ENCODE data around the gene CRB3.

CRB3 gene

GRCh38 chr19:6498294-6499036 lies 34.4 kb downstream of the CRB3 start:
- Histone ChIP-seq H4K20me1 (ENCODE audit: low read depth, low read length) (no peaks in the 10 kb centered on the region), H3K27me3 (ENCODE audit: low read length) (no peaks in the 10 kb centered on the region), H3K9me2 (replicated peaks; ENCODE audit: insufficient read depth, low read length) (no peaks in the 10 kb centered on the region), H3K36me3 (ENCODE audit: low read length) (no peaks in the 10 kb centered on the region), H3K4me3 (ENCODE audit: insufficient read depth, low read length, poor library complexity, severe bottlenecking) (no peak overlapping the region), H3K9ac (ENCODE audit: low read length) (no peak overlapping the region), H2AFZ (ENCODE audit: low read depth, low read length, severe bottlenecking) (no peak overlapping the region), H3F3A (ENCODE audit: insufficient read depth) (no peaks in the 10 kb centered on the region), H3K4me2 (ENCODE audit: low read depth, low read length, poor library complexity, severe bottlenecking) (no peak overlapping the region), H3K27ac (ENCODE audit: low read depth, low read length) (no peak overlapping the region), H3K79me2 (ENCODE audit: insufficient read depth, low read length) (no peaks in the 10 kb centered on the region), H3K9me3 (ENCODE audit: insufficient read depth, low read length) (no peaks in the 10 kb centered on the region)
- TF ChIP-seq, protein P1, sequence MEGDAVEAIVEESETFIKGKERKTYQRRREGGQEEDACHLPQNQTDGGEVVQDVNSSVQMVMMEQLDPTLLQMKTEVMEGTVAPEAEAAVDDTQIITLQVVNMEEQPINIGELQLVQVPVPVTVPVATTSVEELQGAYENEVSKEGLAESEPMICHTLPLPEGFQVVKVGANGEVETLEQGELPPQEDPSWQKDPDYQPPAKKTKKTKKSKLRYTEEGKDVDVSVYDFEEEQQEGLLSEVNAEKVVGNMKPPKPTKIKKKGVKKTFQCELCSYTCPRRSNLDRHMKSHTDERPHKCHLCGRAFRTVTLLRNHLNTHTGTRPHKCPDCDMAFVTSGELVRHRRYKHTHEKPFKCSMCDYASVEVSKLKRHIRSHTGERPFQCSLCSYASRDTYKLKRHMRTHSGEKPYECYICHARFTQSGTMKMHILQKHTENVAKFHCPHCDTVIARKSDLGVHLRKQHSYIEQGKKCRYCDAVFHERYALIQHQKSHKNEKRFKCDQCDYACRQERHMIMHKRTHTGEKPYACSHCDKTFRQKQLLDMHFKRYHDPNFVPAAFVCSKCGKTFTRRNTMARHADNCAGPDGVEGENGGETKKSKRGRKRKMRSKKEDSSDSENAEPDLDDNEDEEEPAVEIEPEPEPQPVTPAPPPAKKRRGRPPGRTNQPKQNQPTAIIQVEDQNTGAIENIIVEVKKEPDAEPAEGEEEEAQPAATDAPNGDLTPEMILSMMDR (IDR thresholded peaks at IDR 0.05; ENCODE audit: insufficient read depth, low read length, poor library complexity, severe bottlenecking), result no peak
- TF ChIP-seq EZH2phosphoT487 (conservative IDR thresholded peaks at IDR 0.05; ENCODE audit: low read length), result no peak

- no peaks in the 10 kb centered on the region for H3K27me3 ChIP-seq (ENCODE audit: low read length)
- H2AFZ ChIP-seq (ENCODE audit: low read depth, low read length, severe bottlenecking), result no peak overlapping the region
- no peak overlapping the region for H3K9ac ChIP-seq (ENCODE audit: low read length)
- H3K36me3 ChIP-seq (ENCODE audit: low read length), result no peaks in the 10 kb centered on the region
- TF ChIP-seq, protein P1 (IDR thresholded peaks at IDR 0.05; ENCODE audit: insufficient read depth, low read length, poor library complexity, severe bottlenecking), result no peak
- TF ChIP-seq EZH2phosphoT487 (conservative IDR thresholded peaks at IDR 0.05; ENCODE audit: low read length), result no peak
- no peak overlapping the region for H3K27ac ChIP-seq (ENCODE audit: low read depth, low read length)
- no peaks in the 10 kb centered on the region for H3K9me2 ChIP-seq (replicated peaks; ENCODE audit: insufficient read depth, low read length)
- no peaks in the 10 kb centered on the region for H3K9me3 ChIP-seq (ENCODE audit: insufficient read depth, low read length)
- H3F3A ChIP-seq (ENCODE audit: insufficient read depth), result no peaks in the 10 kb centered on the region
- no peak overlapping the region for H3K4me2 ChIP-seq (ENCODE audit: low read depth, low read length, poor library complexity, severe bottlenecking)
- H4K20me1 ChIP-seq (ENCODE audit: low read depth, low read length), result no peaks in the 10 kb centered on the region
- no peaks in the 10 kb centered on the region for H3K79me2 ChIP-seq (ENCODE audit: insufficient read depth, low read length)
- H3K4me3 ChIP-seq (ENCODE audit: insufficient read depth, low read length, poor library complexity, severe bottlenecking), result no peak overlapping the region
Observed at GRCh38 chr19:6499052-6499790, 35.1 kb downstream of the CRB3 start.

GRCh38 chr19:6500837-6501739 lies 37.0 kb downstream of the CRB3 start:
- Histone ChIP-seq H3K9me3 (ENCODE audit: insufficient read depth, low read length) (no peaks in the 10 kb centered on the region), H4K20me1 (ENCODE audit: low read depth, low read length) (no peaks in the 10 kb centered on the region), H3F3A (ENCODE audit: insufficient read depth) (no peaks in the 10 kb centered on the region), H3K27ac (ENCODE audit: low read depth, low read length) (no peak overlapping the region), H3K27me3 (ENCODE audit: low read length) (no peaks in the 10 kb centered on the region), H3K9me2 (replicated peaks; ENCODE audit: insufficient read depth, low read length) (no peaks in the 10 kb centered on the region), H3K4me3 (ENCODE audit: insufficient read depth, low read length, poor library complexity, severe bottlenecking) (no peak overlapping the region), H3K36me3 (ENCODE audit: low read length) (no peaks in the 10 kb centered on the region), H3K9ac (ENCODE audit: low read length) (no peak overlapping the region), H3K79me2 (ENCODE audit: insufficient read depth, low read length) (no peaks in the 10 kb centered on the region), H3K4me2 (ENCODE audit: low read depth, low read length, poor library complexity, severe bottlenecking) (no peak overlapping the region), H2AFZ (ENCODE audit: low read depth, low read length, severe bottlenecking) (no peak overlapping the region)
- TF ChIP-seq EZH2phosphoT487 (conservative IDR thresholded peaks at IDR 0.05; ENCODE audit: low read length), result no peak
- TF ChIP-seq, protein P1 (IDR thresholded peaks at IDR 0.05; ENCODE audit: insufficient read depth, low read length, poor library complexity, severe bottlenecking), result no peak
